Rectal smooth muscle tissue (tissue), 1 donor: ENCODE results near the gene ASTL.

ENCODE experiments used
- H3K27ac ChIP-seq: one replicate; pipeline ENCODE4 v1.7.0; 2013; ENCODE audit warnings: low read depth, low read length, inconsistent platforms
- H3K27me3 ChIP-seq: one replicate; pipeline ENCODE4 v1.7.0; 2013; ENCODE audit warnings: low read length; ENCODE audit not compliant: control insufficient read depth, insufficient read depth
- H3K36me3 ChIP-seq: one replicate; pipeline ENCODE4 v1.7.0; 2013; ENCODE audit warnings: low read length; ENCODE audit not compliant: control insufficient read depth, insufficient read depth
- H3K4me1 ChIP-seq: one replicate; pipeline ENCODE4 v1.7.0; 2013; ENCODE audit warnings: low read length; ENCODE audit not compliant: control insufficient read depth, insufficient read depth
- H3K4me3 ChIP-seq: one replicate; pipeline ENCODE4 v1.7.0; 2013; ENCODE audit warnings: low read length
- H3K9ac ChIP-seq: one replicate; pipeline ENCODE4 v1.7.0; 2013; ENCODE audit warnings: low read length

The ASTL gene

GRCh38 chr2:96156926-96157648, 18.8 kb upstream of the ASTL start:
- Histone ChIP-seq H3K9ac (no peak overlapping the region), H3K36me3 (no peaks in the 10 kb centered on the region), H3K4me3 (no peak overlapping the region), H3K27me3 (no peaks in the 10 kb centered on the region), H3K4me1 (no peaks in the 10 kb centered on the region), H3K27ac (no peak overlapping the region)

- Histone ChIP-seq H3K27me3 (no peaks in the 10 kb centered on the region), H3K4me1 (no peaks in the 10 kb centered on the region), H3K27ac (no peak overlapping the region), H3K4me3 (no peak overlapping the region), H3K9ac (no peak overlapping the region), H3K36me3 (no peaks in the 10 kb centered on the region)
Observed at GRCh38 chr2:96156011-96156820, 17.9 kb upstream of the ASTL start.

- Histone ChIP-seq H3K9ac (no peak overlapping the region), H3K36me3 (no peaks in the 10 kb centered on the region), H3K4me1 (no peaks in the 10 kb centered on the region), H3K27ac (no peak overlapping the region), H3K27me3 (no peaks in the 10 kb centered on the region), H3K4me3 (no peak overlapping the region)
Observed at GRCh38 chr2:96154506-96155380, 16.4 kb upstream of the ASTL start.

GRCh38 chr2:96153991-96154431, 15.7 kb upstream of the ASTL start:
- no peaks in the 10 kb centered on the region for H3K27me3 ChIP-seq
- H3K9ac ChIP-seq = no peak overlapping the region
- H3K4me3 ChIP-seq = no peak overlapping the region
- H3K4me1 ChIP-seq = no peaks in the 10 kb centered on the region
- H3K27ac ChIP-seq = no peak overlapping the region
- H3K36me3 ChIP-seq = no peaks in the 10 kb centered on the region

- Histone ChIP-seq H3K4me1 (no peaks in the 10 kb centered on the region), H3K27me3 (no peaks in the 10 kb centered on the region), H3K36me3 (no peaks in the 10 kb centered on the region), H3K9ac (no peak overlapping the region), H3K4me3 (no peak overlapping the region), H3K27ac (no peak overlapping the region)
Observed at GRCh38 chr2:96153291-96153713, 15.0 kb upstream of the ASTL start.

GRCh38 chr2:96152304-96153161, 14.2 kb upstream of the ASTL start:
- H3K4me1 ChIP-seq = no peaks in the 10 kb centered on the region
- H3K27me3 ChIP-seq = no peaks in the 10 kb centered on the region
- H3K4me3 ChIP-seq = no peak overlapping the region
- no peak overlapping the region for H3K27ac ChIP-seq
- H3K36me3 ChIP-seq = no peaks in the 10 kb centered on the region
- H3K9ac ChIP-seq = no peak overlapping the region

- Histone ChIP-seq H3K4me1 (no peaks in the 10 kb centered on the region), H3K27me3 (no peaks in the 10 kb centered on the region), H3K4me3 (no peak overlapping the region), H3K36me3 (no peaks in the 10 kb centered on the region), H3K27ac (no peak overlapping the region), H3K9ac (no peak overlapping the region)
Observed at GRCh38 chr2:96151595-96152303, 13.4 kb upstream of the ASTL start.

- no peaks in the 10 kb centered on the region for H3K36me3 ChIP-seq
- H3K27ac ChIP-seq = no peak overlapping the region
- H3K4me1 ChIP-seq = no peaks in the 10 kb centered on the region
- H3K4me3 ChIP-seq = no peak overlapping the region
- no peak overlapping the region for H3K9ac ChIP-seq
- H3K27me3 ChIP-seq = no peaks in the 10 kb centered on the region
Observed at GRCh38 chr2:96150791-96151594, 12.7 kb upstream of the ASTL start.

- Histone ChIP-seq H3K27me3 (no peaks in the 10 kb centered on the region), H3K36me3 (no peaks in the 10 kb centered on the region), H3K27ac (no peak overlapping the region), H3K4me3 (no peak overlapping the region), H3K9ac (no peak overlapping the region), H3K4me1 (no peaks in the 10 kb centered on the region)
Observed at GRCh38 chr2:96150007-96150640, 11.8 kb upstream of the ASTL start.

- Histone ChIP-seq H3K4me3 (no peak overlapping the region), H3K4me1 (no peaks in the 10 kb centered on the region), H3K27me3 (no peaks in the 10 kb centered on the region), H3K27ac (no peak overlapping the region), H3K36me3 (no peaks in the 10 kb centered on the region), H3K9ac (no peak overlapping the region)
Observed at GRCh38 chr2:96148410-96149217, 10.3 kb upstream of the ASTL start.
